GM21825 (cell line): ENCODE results near the gene TTC9.

Experiments
- ATAC-seq: cut with Tn5 transposase; IDR thresholded peaks from one replicate; pipeline ENCODE4 v1.9.1; 2021; ENCODE audit warnings: mild to moderate bottlenecking, moderate library complexity; ENCODE audit not compliant: unreplicated experiment

The TTC9 gene

GRCh38 chr14:70711451-70711850, 69.7 kb downstream of the TTC9 start:
- ATAC-seq, result no peak

- ATAC-seq, result no peak
Observed at GRCh38 chr14:70713096-70713495, 71.4 kb downstream of the TTC9 start.

DNA sequence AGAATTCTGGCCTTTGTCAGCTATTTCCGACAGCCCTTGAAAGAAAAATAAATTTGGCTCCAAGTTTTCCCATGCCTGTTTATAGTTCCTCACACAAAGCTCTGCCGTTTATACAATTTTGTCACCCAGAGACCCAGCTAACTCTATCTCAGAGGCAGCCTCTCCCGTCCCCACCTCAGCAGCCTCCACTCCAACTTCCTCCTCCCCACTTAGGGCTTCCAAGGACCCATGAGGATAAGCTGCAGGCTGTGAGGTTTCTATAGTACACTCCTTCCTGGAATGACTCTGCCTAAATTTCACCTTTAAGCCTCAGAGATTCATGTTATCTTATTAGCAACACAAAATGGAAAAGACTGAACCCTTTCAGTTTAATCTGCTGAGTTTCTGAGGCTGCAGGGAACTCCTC, 71.8 kb downstream of the TTC9 start:
- ATAC-seq, result no peak

GRCh38 chr14:70714055-70714550, 72.4 kb downstream of the TTC9 start:
- no peak for ATAC-seq

DNA sequence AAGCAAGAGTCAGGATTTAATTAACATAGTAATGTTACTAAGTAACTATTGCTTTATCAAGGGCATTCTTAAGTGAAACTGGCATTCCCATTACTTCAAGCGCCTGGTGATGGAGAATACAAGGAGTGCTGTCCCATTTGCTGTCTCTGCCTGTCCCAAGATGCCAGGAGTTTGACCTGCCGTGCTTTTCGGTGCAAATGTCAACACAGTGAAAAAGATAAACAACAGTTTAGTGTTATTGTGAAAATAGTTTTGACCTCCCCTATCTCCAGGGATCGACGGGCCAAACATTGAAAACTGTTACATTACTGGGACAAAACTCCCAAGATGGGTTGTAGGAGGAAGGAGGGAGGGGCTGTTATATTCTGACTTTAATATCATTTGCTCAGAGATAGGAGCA, 74.8 kb downstream of the TTC9 start:
- no peak for ATAC-seq

GRCh38 chr14:70716958-70717357, 75.2 kb downstream of the TTC9 start:
- ATAC-seq, result no peak

- ATAC-seq, result no peak
Observed at GRCh38 chr14:70718383-70719118, 76.8 kb downstream of the TTC9 start.

DNA sequence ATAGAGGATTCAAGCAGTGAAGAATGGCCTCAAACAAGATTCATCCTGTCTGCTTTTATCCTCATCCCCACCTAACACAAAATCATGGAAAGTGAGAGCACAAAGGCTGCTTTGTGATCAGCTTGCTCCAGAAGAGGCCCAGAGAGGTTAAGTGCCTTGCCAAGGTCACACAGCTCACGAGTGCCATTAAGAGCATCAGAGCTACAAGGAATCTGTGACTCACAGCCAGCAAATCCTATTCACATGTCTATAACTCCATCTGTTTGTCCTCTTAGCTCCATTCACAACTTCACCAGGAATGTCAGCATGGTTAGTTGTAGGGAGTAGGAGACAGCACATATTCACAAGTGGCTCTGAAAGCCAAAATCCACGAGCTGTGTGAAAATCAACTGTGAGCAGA, 79.8 kb downstream of the TTC9 start:
- no peak for ATAC-seq

DNA sequence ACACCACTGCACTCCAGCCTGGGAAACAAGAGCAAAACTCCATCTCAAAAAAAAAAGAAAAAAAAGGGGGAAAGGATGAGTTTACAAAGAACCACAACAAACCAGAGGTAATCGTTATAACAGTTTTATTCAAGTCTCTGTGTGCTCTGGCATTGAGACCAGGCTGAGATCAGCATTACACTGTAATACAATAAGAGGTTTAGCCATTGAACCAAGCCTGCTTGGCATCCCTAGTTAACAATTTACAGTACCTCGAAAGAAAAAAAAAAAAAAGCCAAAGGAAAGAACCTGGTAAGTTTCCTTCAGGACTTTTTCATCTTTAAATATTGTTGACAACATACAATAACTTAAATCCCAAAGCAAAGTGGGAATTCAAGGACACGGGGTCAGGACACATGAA, 80.7 kb downstream of the TTC9 start:
- no peak for ATAC-seq

DNA sequence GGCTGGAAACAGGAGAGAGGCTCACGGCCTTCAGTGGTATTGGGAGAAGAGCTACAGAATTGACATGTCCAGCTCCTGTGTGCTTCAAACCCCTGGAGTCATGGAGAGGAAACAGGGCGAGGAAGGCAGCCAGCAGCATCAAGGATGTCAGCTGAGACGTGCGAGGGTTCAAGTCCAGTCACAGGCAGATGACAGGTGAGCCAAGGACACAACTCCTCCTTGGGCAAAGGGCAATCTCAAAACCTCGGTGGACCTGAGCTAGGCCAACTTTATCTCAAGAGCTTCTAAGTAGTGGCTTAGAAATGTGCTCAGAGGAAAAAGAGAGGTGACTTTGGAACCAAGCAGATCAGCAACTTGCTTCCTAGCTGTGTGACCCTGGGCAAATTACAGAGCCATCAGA, 81.6 kb downstream of the TTC9 start:
- no peak for ATAC-seq

GRCh38 chr14:70724110-70724509, 82.4 kb downstream of the TTC9 start:
- no peak for ATAC-seq

DNA sequence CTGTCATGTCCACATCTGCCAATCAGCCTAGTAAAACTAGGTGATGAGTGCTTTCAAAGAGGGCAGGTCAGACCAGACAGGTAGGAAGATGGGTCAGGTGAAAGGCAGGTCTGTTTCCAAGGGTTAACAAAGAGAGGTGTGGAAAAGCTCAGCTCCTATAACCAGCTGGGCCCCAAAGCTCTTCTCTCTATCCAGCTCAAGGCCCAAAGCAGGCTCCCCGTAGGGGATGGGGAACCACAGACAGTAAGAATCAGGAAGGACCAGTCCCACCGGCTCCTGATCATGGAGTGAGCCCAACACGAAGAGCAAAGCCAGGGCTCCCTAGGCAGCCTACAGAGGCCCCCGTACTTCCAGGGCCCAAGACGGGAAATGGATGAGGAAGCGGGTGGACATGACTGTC, 83.2 kb downstream of the TTC9 start:
- ATAC-seq, result no peak
